Endodermal cell (in vitro differentiated cells): ENCODE results near the gene GPSM1. TPM values are rescaled to one million over a fixed set of nuclear protein-coding genes. Genes with fewer than 3 reads are reported as not detected.

ENCODE experiments used
- DNase-seq: peaks from one replicate; pipeline ENCODE4 v3.0.0-alpha.2; 2017
- H3K27ac ChIP-seq: 2 replicates; pipeline ENCODE4 v1.5.1; 2013; ENCODE audit warnings: mild to moderate bottlenecking, low read depth, low read length, moderate library complexity
- H3K27me3 ChIP-seq: 2 replicates; pipeline ENCODE4 v1.6.1; 2013; ENCODE audit warnings: mild to moderate bottlenecking, low read length, moderate library complexity; ENCODE audit not compliant: insufficient read depth, control insufficient read depth, poor library complexity, severe bottlenecking
- H3K36me3 ChIP-seq: 2 replicates; pipeline ENCODE4 v1.7.0; 2013; ENCODE audit warnings: mild to moderate bottlenecking, low read length, moderate library complexity; ENCODE audit not compliant: control insufficient read depth, insufficient read depth
- H3K4me1 ChIP-seq: one replicate; pipeline ENCODE4 v1.7.0; 2013; ENCODE audit warnings: low read length; ENCODE audit not compliant: control insufficient read depth, insufficient read depth
- H3K4me3 ChIP-seq: 2 replicates; pipeline ENCODE4 v1.5.1; 2013; ENCODE audit warnings: mild to moderate bottlenecking, low read length, moderate library complexity
- H3K9ac ChIP-seq: 2 replicates; pipeline ENCODE4 v1.6.1; 2013; ENCODE audit warnings: mild to moderate bottlenecking, low read length, moderate library complexity; ENCODE audit not compliant: poor library complexity, severe bottlenecking; ENCODE audit errors: extremely low read depth
- H3K9me3 ChIP-seq: 2 replicates; pipeline ENCODE4 v1.6.1; 2013; ENCODE audit warnings: mild to moderate bottlenecking, low read length, moderate library complexity; ENCODE audit not compliant: control insufficient read depth
- H3K27ac Mint-ChIP-seq: 2 replicates; pipeline ENCODE4 v1.8.0; 2020; ENCODE audit warnings: mixed read lengths
- H3K27me3 Mint-ChIP-seq: 2 replicates; pipeline ENCODE4 v1.8.0; 2021; ENCODE audit warnings: mild to moderate bottlenecking, mixed read lengths; ENCODE audit not compliant: insufficient read depth
- H3K36me3 Mint-ChIP-seq: 2 replicates; pipeline ENCODE4 v1.8.0; 2020; ENCODE audit warnings: low read depth, mixed read lengths
- H3K4me1 Mint-ChIP-seq: 2 replicates; pipeline ENCODE4 v1.8.0; 2020; ENCODE audit warnings: mixed read lengths
- H3K4me3 Mint-ChIP-seq: 2 replicates; pipeline ENCODE4 v1.8.0; 2020; ENCODE audit warnings: mild to moderate bottlenecking, moderate library complexity, mixed read lengths
- H3K9me3 Mint-ChIP-seq: 2 replicates; pipeline ENCODE4 v1.8.0; 2020; ENCODE audit warnings: mild to moderate bottlenecking, mixed read lengths
- WGBS, 2 experiments: methylation state at CpG; one replicate each; pipeline versions ENCODE4 v1.1.5 to v1.1.7; 2013; ENCODE audit warnings: missing lambda C conversion rate in 2 of 2, mixed read lengths in 1 of 2; ENCODE audit not compliant: insufficient coverage in 1 of 2, insufficient read length in 1 of 2; 5-methylcytosine and 5-hydroxymethylcytosine counted together
- total RNA-seq, 2 donors: library from RNA; stranded (reverse); fragmentation: NEBNext Ultra II Directional in 1 of 2; extraction: Animal tissue kit (Norgen Biotek cat#: 25700) in 1 of 2; gene quantifications; 2 replicates in 1 of 2; 3 replicates in 1 of 2; pipeline ENCODE4 v1.2.1, GENCODE V29; 2021
- TF ChIP-seq, protein P1 (sequence below): fragments of 200-600 bp; sonication (generic); conservative IDR thresholded peaks from 2 replicates; pipeline ENCODE4 v1.5.0; 2021; ENCODE audit warnings: antibody characterized with exemption, mild to moderate bottlenecking

The GPSM1 gene
- total RNA-seq, 2 donors from 2014 or later: 37.2 to 38.6 TPM

DNA sequence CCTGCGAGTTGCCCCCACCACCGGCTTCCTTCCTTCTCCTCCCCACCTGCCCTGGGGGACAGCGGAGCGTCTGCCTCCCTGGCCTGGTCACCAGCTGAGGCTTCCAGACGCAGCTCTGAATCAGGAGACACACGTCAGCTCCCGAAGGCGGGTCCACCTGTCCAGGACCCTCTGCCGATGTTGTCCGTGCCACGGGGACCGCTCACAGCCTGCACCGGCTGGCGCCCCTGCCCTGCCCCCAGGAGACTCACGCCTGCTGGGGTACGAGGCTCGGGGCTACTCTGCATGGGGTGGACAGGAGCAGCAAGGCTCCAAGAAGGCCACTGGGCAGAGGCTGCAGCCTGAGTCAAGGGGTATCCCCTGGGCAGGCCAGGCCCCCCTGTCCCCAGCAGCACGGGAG, 21.5 kb upstream of the GPSM1 start:
- Mint-ChIP-seq H3K4me1 (no peaks in the 10 kb centered on the region), H3K36me3 (no peaks in the 10 kb centered on the region), H3K9me3 (no peaks in the 10 kb centered on the region), H3K4me3 (no peak overlapping the region), H3K27ac (no peak overlapping the region), H3K27me3 (no peaks in the 10 kb centered on the region)
- no peaks in the 10 kb centered on the region for H3K27me3 ChIP-seq
- no peaks in the 10 kb centered on the region for H3K9me3 ChIP-seq
- peak; percentile 45 for DNase-seq
- H3K4me1 ChIP-seq: no peaks in the 10 kb centered on the region
- H3K27ac ChIP-seq: peak overlapping the region; percentile 64
- no peaks in the 10 kb centered on the region for H3K36me3 ChIP-seq
- 89 to 94% methylated on average over 13 to 18 of the region's 18 CpGs for WGBS, 2 experiments
- H3K4me3 ChIP-seq: no peak overlapping the region
- no peak overlapping the region for H3K9ac ChIP-seq
- TF ChIP-seq, protein P1, sequence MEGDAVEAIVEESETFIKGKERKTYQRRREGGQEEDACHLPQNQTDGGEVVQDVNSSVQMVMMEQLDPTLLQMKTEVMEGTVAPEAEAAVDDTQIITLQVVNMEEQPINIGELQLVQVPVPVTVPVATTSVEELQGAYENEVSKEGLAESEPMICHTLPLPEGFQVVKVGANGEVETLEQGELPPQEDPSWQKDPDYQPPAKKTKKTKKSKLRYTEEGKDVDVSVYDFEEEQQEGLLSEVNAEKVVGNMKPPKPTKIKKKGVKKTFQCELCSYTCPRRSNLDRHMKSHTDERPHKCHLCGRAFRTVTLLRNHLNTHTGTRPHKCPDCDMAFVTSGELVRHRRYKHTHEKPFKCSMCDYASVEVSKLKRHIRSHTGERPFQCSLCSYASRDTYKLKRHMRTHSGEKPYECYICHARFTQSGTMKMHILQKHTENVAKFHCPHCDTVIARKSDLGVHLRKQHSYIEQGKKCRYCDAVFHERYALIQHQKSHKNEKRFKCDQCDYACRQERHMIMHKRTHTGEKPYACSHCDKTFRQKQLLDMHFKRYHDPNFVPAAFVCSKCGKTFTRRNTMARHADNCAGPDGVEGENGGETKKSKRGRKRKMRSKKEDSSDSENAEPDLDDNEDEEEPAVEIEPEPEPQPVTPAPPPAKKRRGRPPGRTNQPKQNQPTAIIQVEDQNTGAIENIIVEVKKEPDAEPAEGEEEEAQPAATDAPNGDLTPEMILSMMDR: no peak

DNA sequence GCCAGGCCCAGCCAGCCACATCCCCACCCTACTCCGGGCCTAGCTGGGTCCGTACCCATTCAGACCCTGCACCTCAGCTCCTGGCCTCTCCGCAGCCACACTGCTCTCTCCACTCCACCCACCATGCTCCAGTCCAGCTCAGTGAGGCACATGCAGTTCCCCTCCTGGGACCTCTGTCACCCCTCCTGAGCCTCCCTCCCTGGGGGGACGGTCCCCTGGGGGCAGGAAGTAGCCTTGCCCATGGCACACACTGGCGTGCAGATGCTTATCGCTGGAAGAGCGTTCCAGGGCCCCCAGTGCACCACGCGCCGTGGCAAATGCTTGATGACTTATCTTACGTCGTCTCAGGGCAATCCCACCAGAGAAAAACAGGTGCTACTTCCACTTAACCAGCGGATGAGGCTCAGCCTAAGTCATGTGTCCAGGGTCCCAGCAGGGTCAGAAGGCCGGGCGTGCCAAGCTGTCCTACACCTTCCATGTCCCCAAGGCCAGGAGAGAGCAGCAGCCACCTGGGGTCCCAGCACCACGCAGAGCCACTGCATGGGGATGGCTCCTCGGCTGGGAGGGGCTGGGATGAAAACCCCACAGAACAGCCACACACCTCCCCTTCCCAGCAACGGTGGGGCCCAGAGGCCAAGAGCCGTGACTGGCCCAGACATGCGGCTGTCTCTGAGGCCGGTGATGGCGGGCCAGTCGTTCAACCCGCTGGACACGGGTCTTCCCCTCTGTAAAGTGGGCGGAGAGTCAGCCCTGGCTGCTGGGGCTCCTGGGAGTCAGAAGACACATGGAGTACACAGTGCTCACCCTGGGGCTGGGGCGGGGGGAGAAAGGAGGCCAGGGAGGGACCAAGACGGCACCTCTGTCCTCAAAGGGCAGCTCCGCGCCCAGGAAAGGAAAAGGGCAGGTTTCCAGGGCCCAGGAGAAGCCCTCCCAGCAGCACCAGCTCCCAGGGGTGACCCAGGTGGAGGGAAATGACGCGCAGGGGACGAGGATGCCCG, 20.8 kb upstream of the GPSM1 start:
- WGBS, 2 experiments: 85 to 87% methylated on average over 25 to 34 of the region's 34 CpGs
- DNase-seq: no peak

DNA sequence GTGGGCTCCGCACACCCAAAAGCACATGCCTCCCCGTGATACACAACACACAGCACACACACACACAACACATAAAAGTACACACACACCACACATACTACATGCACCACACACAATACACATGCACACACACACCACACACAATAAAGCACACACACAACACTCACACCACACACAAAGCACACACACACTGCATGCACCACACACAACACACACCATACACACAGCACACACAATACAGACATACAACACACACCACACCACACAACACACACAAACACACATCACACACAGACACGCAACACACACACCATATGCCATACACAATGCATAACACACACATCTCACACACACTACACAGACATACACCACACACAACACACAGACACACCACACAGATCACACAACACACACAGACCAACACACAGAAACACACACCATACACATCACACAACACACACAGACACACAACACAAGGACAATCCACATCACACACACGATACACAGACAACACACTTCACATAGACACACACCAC, 20.1 kb upstream of the GPSM1 start:
- H3K27ac ChIP-seq: no peak overlapping the region
- DNase-seq: no peak
- no peak overlapping the region for H3K9ac ChIP-seq
- H3K27me3 ChIP-seq: no peaks in the 10 kb centered on the region
- Mint-ChIP-seq H3K27me3 (no peaks in the 10 kb centered on the region), H3K9me3 (no peaks in the 10 kb centered on the region), H3K4me1 (no peaks in the 10 kb centered on the region), H3K36me3 (no peaks in the 10 kb centered on the region), H3K27ac (no peak overlapping the region), H3K4me3 (no peak overlapping the region)
- 83% methylated on average over 1 to 4 of the region's 4 CpGs for WGBS, 2 experiments
- no peaks in the 10 kb centered on the region for H3K4me1 ChIP-seq
- no peaks in the 10 kb centered on the region for H3K36me3 ChIP-seq
- H3K9me3 ChIP-seq: no peaks in the 10 kb centered on the region
- H3K4me3 ChIP-seq: no peak overlapping the region
- TF ChIP-seq, protein P1: no peak

More for the DNA sequence above, 20.8 kb upstream of the GPSM1 start:
- Mint-ChIP-seq H3K27me3 (no peaks in the 10 kb centered on the region), H3K36me3 (no peaks in the 10 kb centered on the region), H3K27ac (peak overlapping the region; percentile 29), H3K9me3 (no peaks in the 10 kb centered on the region), H3K4me3 (no peak overlapping the region), H3K4me1 (no peaks in the 10 kb centered on the region)
- TF ChIP-seq, protein P1: no peak
- H3K9me3 ChIP-seq: no peaks in the 10 kb centered on the region
- H3K4me1 ChIP-seq: no peaks in the 10 kb centered on the region
- no peaks in the 10 kb centered on the region for H3K27me3 ChIP-seq
- no peak overlapping the region for H3K9ac ChIP-seq
- no peaks in the 10 kb centered on the region for H3K36me3 ChIP-seq
- H3K4me3 ChIP-seq: no peak overlapping the region
- H3K27ac ChIP-seq: peak overlapping the region; percentile 22
